ENCODE measurements around the gene ATP5PB.

The ATP5PB gene

DNA sequence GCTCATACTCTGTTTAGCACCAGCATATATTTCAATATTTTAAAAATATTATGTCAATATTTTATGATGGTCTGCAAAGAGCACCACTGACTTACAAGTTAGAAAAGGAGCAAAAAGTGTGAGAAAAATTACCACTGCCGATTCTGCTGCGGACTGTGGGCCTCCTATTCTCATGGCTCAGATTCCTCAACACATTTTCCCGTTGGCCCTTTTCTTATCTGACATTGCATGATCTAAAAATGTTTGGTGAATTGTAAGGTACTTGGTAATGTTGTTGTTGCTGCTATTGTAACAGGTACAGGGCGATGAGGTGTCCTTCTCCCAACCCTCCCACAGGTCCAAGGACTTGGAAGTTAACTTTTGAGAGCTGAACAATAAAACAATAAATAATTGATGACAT lies 25.3 kb downstream of the ATP5PB start:
- no peaks in the 10 kb centered on the region; the same call in 1 of the 2 replicates for H3K36me3 ChIP-seq (ENCODE audit: insufficient read depth, low read length)
- no peaks in the 10 kb centered on the region for H3K79me2 ChIP-seq (ENCODE audit: control insufficient read depth, insufficient read depth, low read length, unreplicated experiment)
- H3K4me1 ChIP-seq (ENCODE audit: control insufficient read depth, insufficient read depth, low read length, unreplicated experiment), result peaks cover 3% of the 10 kb centered on the region
- H3K27me3 ChIP-seq (ENCODE audit: insufficient read depth, low read length), result no peaks in the 10 kb centered on the region
- no peak overlapping the region for H3K27ac ChIP-seq (ENCODE audit: low read depth, low read length)
- H2AFZ ChIP-seq (ENCODE audit: low read length, unreplicated experiment), result no peak overlapping the region
- H3K4me3 ChIP-seq (ENCODE audit: low read depth, low read length), result no peak overlapping the region

DNA sequence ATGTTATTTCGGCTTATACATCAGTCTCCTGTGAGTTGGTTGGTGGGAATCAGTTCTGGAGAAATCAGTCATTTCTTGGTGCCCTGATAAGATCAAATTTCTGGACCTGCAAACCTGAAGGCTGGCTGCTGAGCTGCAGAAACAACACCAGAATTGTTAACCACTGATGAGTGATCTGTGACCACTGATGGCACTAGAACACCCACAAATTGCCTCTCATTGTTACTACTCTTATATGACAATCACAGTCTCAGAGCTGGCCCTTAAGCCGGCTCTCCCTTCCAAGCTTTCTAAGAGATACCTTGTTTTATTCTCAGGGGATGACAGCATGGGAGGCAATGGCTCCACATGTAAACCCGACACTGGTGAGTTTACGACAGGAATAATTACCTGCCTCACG lies 26.4 kb downstream of the ATP5PB start:
- Histone ChIP-seq H3K79me2 (ENCODE audit: control insufficient read depth, insufficient read depth, low read length, unreplicated experiment) (no peaks in the 10 kb centered on the region), H2AFZ (ENCODE audit: low read length, unreplicated experiment) (no peak overlapping the region), H3K36me3 (ENCODE audit: insufficient read depth, low read length) (no peaks in the 10 kb centered on the region), H3K27ac (ENCODE audit: low read depth, low read length) (no peak overlapping the region), H3K27me3 (ENCODE audit: insufficient read depth, low read length) (no peaks in the 10 kb centered on the region), H3K4me1 (ENCODE audit: control insufficient read depth, insufficient read depth, low read length, unreplicated experiment) (peaks cover 3% of the 10 kb centered on the region), H3K4me3 (ENCODE audit: low read depth, low read length) (no peak overlapping the region)

DNA sequence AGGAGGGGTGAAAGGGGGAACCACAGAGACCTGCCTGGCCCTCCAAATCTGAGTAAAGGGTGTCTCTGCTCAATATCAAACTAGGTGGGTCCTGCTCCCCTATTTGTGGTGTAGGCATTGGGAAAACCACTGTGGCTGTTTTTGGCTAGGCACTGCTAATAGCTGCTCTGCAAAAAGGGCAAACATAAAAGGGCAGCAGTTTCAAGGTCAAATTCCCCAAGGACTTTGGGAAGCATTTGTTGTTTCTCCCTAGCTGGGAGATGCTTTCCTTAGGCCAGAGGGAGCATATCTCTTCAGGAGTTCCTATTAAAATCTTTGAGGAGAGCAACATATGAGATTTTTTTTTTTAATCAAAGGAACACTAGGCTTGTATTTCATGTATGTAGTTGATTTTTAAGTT lies 26.9 kb downstream of the ATP5PB start:
- no peaks in the 10 kb centered on the region for H3K27me3 ChIP-seq (ENCODE audit: insufficient read depth, low read length)
- no peaks in the 10 kb centered on the region for H3K79me2 ChIP-seq (ENCODE audit: control insufficient read depth, insufficient read depth, low read length, unreplicated experiment)
- no peak overlapping the region for H3K27ac ChIP-seq (ENCODE audit: low read depth, low read length)
- no peak overlapping the region for H3K4me3 ChIP-seq (ENCODE audit: low read depth, low read length)
- H3K4me1 ChIP-seq (ENCODE audit: control insufficient read depth, insufficient read depth, low read length, unreplicated experiment), result peaks cover 3% of the 10 kb centered on the region
- no peaks in the 10 kb centered on the region for H3K36me3 ChIP-seq (ENCODE audit: insufficient read depth, low read length)
- H2AFZ ChIP-seq (ENCODE audit: low read length, unreplicated experiment), result no peak overlapping the region

DNA sequence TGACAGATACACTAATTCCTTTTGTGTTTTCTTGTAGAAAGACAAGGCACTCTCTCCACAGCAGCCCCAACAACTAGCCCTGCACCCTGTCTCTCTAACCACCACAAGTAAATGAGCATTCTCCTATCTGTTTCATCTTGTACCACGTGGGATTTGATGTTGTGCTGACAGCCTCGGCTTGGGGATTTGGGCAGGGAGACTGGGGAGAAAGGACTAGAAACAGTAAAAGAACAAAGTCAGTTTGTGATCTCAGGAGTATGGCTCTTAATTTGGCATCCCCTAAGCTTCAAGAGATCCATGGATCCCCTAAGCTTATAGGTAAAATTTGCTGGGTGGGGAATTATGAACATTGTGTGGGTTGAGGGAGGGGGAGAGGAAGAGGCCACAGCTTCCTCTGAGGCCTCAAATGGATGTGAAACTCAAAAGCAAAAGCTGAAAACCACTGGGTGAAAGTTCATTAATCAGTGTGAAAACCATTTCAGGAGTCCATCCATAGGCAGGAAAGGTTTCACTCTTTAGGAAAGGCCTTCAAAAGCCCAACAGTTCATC lies 27.6 kb downstream of the ATP5PB start:
- no peak overlapping the region for H3K27ac ChIP-seq (ENCODE audit: low read depth, low read length)
- no peaks in the 10 kb centered on the region for H3K79me2 ChIP-seq (ENCODE audit: control insufficient read depth, insufficient read depth, low read length, unreplicated experiment)
- no peaks in the 10 kb centered on the region for H3K27me3 ChIP-seq (ENCODE audit: insufficient read depth, low read length)
- H3K4me1 ChIP-seq (ENCODE audit: control insufficient read depth, insufficient read depth, low read length, unreplicated experiment), result peaks cover 3% of the 10 kb centered on the region
- no peaks in the 10 kb centered on the region for H3K36me3 ChIP-seq (ENCODE audit: insufficient read depth, low read length)
- H3K4me3 ChIP-seq (ENCODE audit: low read depth, low read length), result no peak overlapping the region
- H2AFZ ChIP-seq (ENCODE audit: low read length, unreplicated experiment), result no peak overlapping the region

DNA sequence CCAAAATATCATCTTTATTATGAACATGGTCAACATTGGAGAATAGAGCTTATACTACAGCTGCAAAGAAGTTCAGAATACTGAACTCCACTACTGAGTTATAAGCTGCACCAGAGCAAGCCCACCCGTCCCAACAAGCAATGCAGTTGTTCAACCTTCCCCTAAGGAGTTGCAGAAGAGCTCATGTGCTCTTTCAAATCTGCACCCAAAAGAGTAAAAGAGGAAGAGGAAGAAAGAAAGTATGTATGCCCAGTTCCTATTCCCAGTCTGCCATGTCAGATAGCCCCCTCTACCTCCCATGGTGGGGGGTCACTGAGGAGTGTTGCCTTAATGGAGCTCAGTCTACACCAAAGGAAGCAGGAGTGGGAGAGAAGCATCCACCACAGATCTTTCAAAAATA lies 31.4 kb downstream of the ATP5PB start:
- H3K4me3 ChIP-seq (ENCODE audit: low read depth, low read length), result no peak overlapping the region
- H3K79me2 ChIP-seq (ENCODE audit: control insufficient read depth, insufficient read depth, low read length, unreplicated experiment), result no peaks in the 10 kb centered on the region
- H3K4me1 ChIP-seq (ENCODE audit: control insufficient read depth, insufficient read depth, low read length, unreplicated experiment), result no peaks in the 10 kb centered on the region
- no peaks in the 10 kb centered on the region for H3K27me3 ChIP-seq (ENCODE audit: insufficient read depth, low read length)
- no peak overlapping the region for H2AFZ ChIP-seq (ENCODE audit: low read length, unreplicated experiment)
- H3K36me3 ChIP-seq (ENCODE audit: insufficient read depth, low read length), result no peaks in the 10 kb centered on the region
- no peak overlapping the region for H3K27ac ChIP-seq (ENCODE audit: low read depth, low read length)

DNA sequence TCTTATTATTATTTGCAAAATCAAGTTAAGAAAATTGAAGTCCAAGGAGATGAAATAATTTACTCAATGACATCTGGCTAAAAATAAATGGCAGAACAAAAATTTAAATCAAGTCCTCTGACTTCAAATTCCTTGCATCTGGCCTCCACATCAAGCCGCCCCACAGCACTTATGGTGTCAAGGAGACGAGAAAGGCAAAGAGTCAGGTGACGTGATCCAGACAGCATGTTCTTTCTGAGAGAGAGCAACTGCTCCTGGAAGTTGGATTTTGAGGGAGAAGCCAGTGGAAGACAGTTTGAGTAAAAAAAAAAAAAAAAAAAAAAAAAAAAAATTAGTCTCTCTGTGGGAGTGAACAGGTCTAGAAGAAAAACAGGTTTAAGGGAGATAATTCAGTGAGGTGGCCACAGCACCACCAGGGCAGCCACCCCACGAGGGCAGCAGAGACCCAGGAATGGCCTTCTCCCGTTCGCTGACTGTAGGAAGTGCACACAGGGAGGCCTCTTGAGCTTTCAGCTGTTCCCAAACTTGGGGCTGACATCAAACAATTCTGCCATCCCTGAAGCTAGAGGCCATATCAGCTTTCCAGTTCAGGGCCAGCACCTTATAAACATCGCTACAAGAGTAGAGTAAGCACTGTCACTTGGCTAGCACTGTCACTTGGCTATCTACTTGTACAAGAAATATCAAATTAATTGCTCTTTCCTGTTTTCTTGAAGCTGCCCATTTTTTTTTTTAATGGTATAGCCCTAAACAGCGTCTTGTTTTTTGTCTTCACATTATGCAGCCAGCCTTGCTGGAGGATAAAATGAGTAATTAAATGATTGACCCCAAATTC lies 32.3 kb downstream of the ATP5PB start:
- no peak overlapping the region for H3K27ac ChIP-seq (ENCODE audit: low read depth, low read length)

DNA sequence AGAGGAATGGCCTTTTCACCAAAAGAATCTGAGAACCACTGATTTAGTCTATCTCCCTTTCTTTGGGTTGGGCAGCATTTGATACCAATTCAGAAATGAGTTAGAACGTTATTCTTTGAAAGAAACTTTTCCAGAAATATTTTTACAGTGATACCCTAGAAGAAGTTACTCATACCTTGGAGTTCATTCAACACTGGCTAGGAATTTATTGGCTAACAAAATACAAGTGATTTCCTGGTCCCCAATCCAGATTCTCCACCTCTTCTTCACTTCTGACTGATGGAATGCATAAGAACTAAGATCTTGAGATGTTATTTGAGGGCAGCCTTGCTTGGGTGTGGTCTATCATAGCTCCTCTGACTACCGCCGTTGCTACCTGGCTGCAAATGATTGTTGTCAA lies 33.9 kb downstream of the ATP5PB start:
- Histone ChIP-seq H3K27ac (ENCODE audit: low read depth, low read length) (no peak overlapping the region), H3K4me3 (ENCODE audit: low read depth, low read length) (no peak overlapping the region), H3K27me3 (ENCODE audit: insufficient read depth, low read length) (no peaks in the 10 kb centered on the region), H2AFZ (ENCODE audit: low read length, unreplicated experiment) (no peak overlapping the region), H3K36me3 (ENCODE audit: insufficient read depth, low read length) (no peaks in the 10 kb centered on the region), H3K4me1 (ENCODE audit: control insufficient read depth, insufficient read depth, low read length, unreplicated experiment) (no peaks in the 10 kb centered on the region), H3K79me2 (ENCODE audit: control insufficient read depth, insufficient read depth, low read length, unreplicated experiment) (no peaks in the 10 kb centered on the region)

More for the DNA sequence above, 32.3 kb downstream of the ATP5PB start:
- Histone ChIP-seq H2AFZ (ENCODE audit: low read length, unreplicated experiment) (no peak overlapping the region), H3K79me2 (ENCODE audit: control insufficient read depth, insufficient read depth, low read length, unreplicated experiment) (no peaks in the 10 kb centered on the region), H3K36me3 (ENCODE audit: insufficient read depth, low read length) (no peaks in the 10 kb centered on the region), H3K4me3 (ENCODE audit: low read depth, low read length) (no peak overlapping the region), H3K4me1 (ENCODE audit: control insufficient read depth, insufficient read depth, low read length, unreplicated experiment) (no peaks in the 10 kb centered on the region), H3K27me3 (ENCODE audit: insufficient read depth, low read length) (no peaks in the 10 kb centered on the region)

DNA sequence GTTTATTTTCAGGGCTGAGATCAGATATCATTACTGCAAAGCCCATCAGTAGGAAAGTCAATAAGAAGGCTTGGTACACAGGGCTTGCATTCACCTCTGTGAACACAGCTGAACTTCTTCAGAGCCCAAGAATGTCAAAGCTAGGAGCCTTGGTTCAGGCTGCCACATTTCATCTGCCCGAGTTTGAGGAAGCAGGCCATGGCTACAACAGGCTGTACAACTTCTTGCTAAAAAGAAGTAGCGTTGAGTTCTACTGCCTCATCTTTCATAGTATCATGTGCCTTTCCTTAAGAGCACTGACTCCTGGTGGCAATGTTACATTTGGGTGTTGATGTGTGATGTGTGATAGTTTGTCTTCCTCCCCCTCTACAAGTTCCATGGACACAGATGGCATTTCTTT lies 34.6 kb downstream of the ATP5PB start:
- Histone ChIP-seq H3K4me1 (ENCODE audit: control insufficient read depth, insufficient read depth, low read length, unreplicated experiment) (no peaks in the 10 kb centered on the region), H3K36me3 (ENCODE audit: insufficient read depth, low read length) (no peaks in the 10 kb centered on the region), H3K4me3 (ENCODE audit: low read depth, low read length) (no peak overlapping the region), H3K79me2 (ENCODE audit: control insufficient read depth, insufficient read depth, low read length, unreplicated experiment) (no peaks in the 10 kb centered on the region), H2AFZ (ENCODE audit: low read length, unreplicated experiment) (no peak overlapping the region), H3K27me3 (ENCODE audit: insufficient read depth, low read length) (no peaks in the 10 kb centered on the region), H3K27ac (ENCODE audit: low read depth, low read length) (no peak overlapping the region)

DNA sequence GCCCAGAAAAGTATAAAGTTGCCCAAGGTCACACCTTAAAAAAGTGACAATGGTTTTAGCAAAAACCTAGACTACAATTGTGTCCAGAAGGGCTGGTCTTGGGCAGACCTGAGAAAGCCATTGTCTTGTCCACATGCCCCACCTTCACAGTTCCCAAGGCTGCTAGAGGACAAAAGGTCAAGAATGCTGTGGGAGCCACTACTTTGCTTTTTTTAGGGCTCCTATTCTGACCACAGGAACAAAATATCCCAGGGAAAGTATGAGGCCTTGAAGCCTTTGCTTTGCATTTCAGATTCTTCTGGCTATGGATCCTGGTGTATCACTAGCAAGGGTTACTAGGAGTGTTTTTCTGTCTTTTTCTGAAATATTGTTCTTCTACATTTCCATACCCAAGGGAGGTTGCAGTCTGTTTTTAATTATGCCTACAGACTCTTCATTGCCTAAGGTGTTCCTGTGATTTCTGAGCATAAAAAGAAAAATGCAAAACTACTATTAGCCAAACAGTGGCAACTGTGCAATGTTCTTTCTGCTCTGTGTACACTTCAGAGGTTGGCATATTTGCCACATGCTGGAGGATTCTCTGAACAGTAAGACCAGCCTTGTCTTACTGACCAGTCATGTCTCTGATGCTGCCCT lies 35.2 kb downstream of the ATP5PB start:
- Histone ChIP-seq H3K4me1 (ENCODE audit: control insufficient read depth, insufficient read depth, low read length, unreplicated experiment) (no peaks in the 10 kb centered on the region), H3K27me3 (ENCODE audit: insufficient read depth, low read length) (no peaks in the 10 kb centered on the region), H2AFZ (ENCODE audit: low read length, unreplicated experiment) (no peak overlapping the region), H3K27ac (ENCODE audit: low read depth, low read length) (no peak overlapping the region), H3K36me3 (ENCODE audit: insufficient read depth, low read length) (no peaks in the 10 kb centered on the region), H3K4me3 (ENCODE audit: low read depth, low read length) (no peak overlapping the region), H3K79me2 (ENCODE audit: control insufficient read depth, insufficient read depth, low read length, unreplicated experiment) (no peaks in the 10 kb centered on the region)

DNA sequence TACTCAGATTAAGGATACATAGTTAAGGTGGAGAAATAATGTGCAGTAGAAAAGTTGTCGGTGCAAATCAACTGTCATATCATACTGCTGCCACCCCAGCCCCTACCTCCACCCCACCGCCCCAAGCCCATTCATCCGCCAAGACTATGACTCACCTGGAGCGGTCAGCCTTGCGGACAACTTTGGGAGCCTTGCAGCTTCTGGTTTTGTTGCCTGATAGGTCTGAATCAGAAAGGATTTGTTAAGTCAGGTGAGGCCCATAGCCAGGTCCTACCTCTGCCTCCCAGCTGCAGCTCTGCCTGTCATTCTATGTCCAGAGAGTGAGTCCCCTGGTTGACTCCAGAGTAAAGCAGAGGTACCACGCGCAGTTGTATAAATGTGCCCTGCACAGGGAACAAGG lies 37.2 kb downstream of the ATP5PB start:
- Histone ChIP-seq H3K79me2 (ENCODE audit: control insufficient read depth, insufficient read depth, low read length, unreplicated experiment) (no peaks in the 10 kb centered on the region), H3K27ac (ENCODE audit: low read depth, low read length) (no peak overlapping the region), H3K27me3 (ENCODE audit: insufficient read depth, low read length) (no peaks in the 10 kb centered on the region), H3K4me1 (ENCODE audit: control insufficient read depth, insufficient read depth, low read length, unreplicated experiment) (no peaks in the 10 kb centered on the region), H2AFZ (ENCODE audit: low read length, unreplicated experiment) (no peak overlapping the region), H3K36me3 (ENCODE audit: insufficient read depth, low read length) (no peaks in the 10 kb centered on the region), H3K4me3 (ENCODE audit: low read depth, low read length) (no peak overlapping the region)

DNA sequence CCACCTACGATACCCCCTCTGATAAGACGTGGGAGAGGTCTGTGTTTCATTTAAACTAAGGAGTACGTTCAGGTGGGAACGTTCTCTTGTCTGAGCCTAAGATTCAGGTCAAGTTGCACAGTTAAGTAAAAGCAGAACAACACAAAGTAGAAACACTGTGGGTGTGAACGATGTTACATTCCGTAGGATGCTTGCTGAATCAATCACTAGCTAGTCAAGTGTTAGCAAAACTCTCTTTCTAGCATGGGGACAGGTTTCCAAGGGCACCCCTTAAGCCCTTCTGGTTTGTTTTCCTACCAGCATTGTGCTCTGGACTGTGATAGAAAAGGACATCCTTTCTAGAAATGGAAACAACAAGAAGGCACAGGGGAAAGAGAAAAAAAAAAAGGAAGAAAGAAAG lies 37.9 kb downstream of the ATP5PB start:
- Histone ChIP-seq H3K27ac (ENCODE audit: low read depth, low read length) (no peak overlapping the region), H2AFZ (ENCODE audit: low read length, unreplicated experiment) (no peak overlapping the region), H3K4me1 (ENCODE audit: control insufficient read depth, insufficient read depth, low read length, unreplicated experiment) (no peaks in the 10 kb centered on the region), H3K36me3 (ENCODE audit: insufficient read depth, low read length) (no peaks in the 10 kb centered on the region), H3K27me3 (ENCODE audit: insufficient read depth, low read length) (peaks cover 2% of the 10 kb centered on the region; the same call in 1 of the 2 replicates), H3K79me2 (ENCODE audit: control insufficient read depth, insufficient read depth, low read length, unreplicated experiment) (no peaks in the 10 kb centered on the region), H3K4me3 (ENCODE audit: low read depth, low read length) (no peak overlapping the region)
